IMR-90 (cell line): ENCODE data around the gene CIDEC. TPM values are rescaled to one million over a fixed set of nuclear protein-coding genes. Genes with fewer than 3 reads are reported as not detected.

Source experiments
- BHLHE40 ChIP-seq: fragments of 150-350 bp; IDR thresholded peaks from 2 replicates; pipeline ENCODE4 v1.6.1; 2016; ENCODE audit warnings: mild to moderate bottlenecking, low read depth, low read length
- CTCF ChIP-seq: conservative IDR thresholded peaks from 2 replicates; pipeline ENCODE4 v1.5.1; 2012; ENCODE audit warnings: mild to moderate bottlenecking, low read depth, low read length, improper control_type of control experiment
- MAZ ChIP-seq: IDR thresholded peaks from 2 replicates; pipeline ENCODE4 v1.6.1; 2012; ENCODE audit warnings: low read depth, mild to moderate bottlenecking, low read length, improper control_type of control experiment, moderate library complexity, borderline replicate concordance
- POLR2A ChIP-seq: IDR thresholded peaks from 2 replicates; pipeline ENCODE4 v1.6.1; 2012; ENCODE audit warnings: mild to moderate bottlenecking, low read depth, low read length
- RCOR1 ChIP-seq: IDR thresholded peaks from 2 replicates; pipeline ENCODE4 v1.6.1; 2012; ENCODE audit warnings: mild to moderate bottlenecking, low read length, improper control_type of control experiment; ENCODE audit not compliant: insufficient replicate concordance
- polyA plus RNA-seq, 3 experiments: library from polyadenylated mRNA; depleted of rRNA; stranded (reverse); fragments of >200 nt; gene quantifications; 2 replicates each; pipeline ENCODE4 v1.2.3, GENCODE V29; 2012; ENCODE audit warnings: low replicate concordance in 1 of 3
- total RNA-seq: library from RNA; depleted of rRNA; stranded (reverse); fragments of >200 nt; gene quantifications from 2 replicates; pipeline ENCODE4 v1.2.3, GENCODE V29; 2012

The CIDEC gene
- total and polyA plus RNA-seq, 2 of the 4 experiments (the other 2 are of a cell fraction): 0.09 TPM; not detected in 1

GRCh38 chr3:9883706-9884554 lies 3.9 kb upstream of the CIDEC start (continued):
- no peak for TF ChIP-seq CTCF
- TF ChIP-seq BHLHE40: no peak
- TF ChIP-seq RCOR1: no peak
- no peak for TF ChIP-seq POLR2A
- TF ChIP-seq MAZ: no peak
